ENCODE results near the gene OR2K2.

DNA sequence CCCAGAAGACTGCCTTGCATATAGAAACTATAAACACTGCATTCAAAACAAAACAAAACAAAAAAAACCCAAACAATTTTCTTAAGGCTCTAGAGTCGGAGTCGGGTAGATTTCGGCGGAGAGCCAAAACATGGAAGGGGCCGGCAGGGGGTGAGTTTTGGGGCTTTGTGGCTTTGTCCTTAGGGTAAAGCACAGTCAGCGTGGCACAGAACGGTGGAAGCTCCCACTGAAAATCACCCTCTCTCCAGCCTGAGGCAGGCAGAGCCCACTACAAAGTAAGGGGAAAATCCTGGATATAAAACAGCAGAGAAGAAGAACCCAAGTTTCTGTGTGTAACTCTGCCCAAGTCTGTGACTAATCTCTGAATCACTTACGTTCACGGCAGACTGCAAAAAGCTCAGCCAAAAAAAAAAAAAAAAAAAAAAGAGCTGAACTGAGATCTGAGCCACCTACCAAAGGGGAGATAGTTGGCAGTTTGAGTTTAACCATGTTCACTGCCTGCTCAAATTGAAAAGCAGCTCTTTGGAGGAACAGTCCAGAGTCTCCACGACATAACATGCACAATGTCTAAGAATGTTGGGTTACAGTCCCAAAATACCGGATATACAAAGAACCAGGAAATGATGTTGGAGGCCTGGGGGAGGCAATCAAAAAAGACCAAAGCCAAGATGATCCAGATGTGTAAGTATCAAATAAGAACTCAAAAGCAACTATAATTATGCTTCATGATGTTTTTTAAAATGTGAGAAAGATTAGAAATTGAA is 26.6 kb upstream of the OR2K2 start:
- TF ChIP-seq POLR2AphosphoS5 (IDR thresholded peaks at IDR 0.05) (peak in 1 of 3 donors; percentile 31), CTCF (IDR thresholded peaks at IDR 0.05) (no peak), EP300 (IDR thresholded peaks at IDR 0.05) (no peak), POLR2A (IDR thresholded peaks at IDR 0.05) (no peak)
